ENCODE results near the gene RPUSD1. TPM values are rescaled to one million over a fixed set of nuclear protein-coding genes. Genes with fewer than 3 reads are reported as not detected.

The RPUSD1 gene
- total and polyA plus RNA-seq, 2 donors (not counting 1 experiment from before 2014, with no cell fraction given), result 34.7 to 46.1 TPM

DNA sequence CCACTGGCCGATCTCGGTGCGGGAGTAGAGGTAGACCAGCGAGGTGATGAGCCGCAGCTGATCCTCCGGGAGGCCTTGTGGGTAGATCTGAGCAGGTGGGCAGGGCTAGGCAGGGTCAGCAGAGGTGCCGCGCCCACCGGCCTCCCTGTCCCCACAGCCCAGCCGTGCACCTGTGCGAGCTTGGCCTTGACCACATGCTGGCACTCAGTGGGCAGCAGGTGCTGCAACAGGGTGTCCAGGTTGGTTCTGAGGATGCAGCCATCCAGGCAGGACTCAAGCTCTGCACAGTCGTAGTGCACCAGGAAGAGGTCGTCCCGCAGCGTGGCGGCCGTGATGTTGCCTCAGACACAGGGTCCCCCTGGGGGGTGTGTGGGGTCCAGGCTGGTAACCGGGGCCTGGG, 15.2 kb downstream of the RPUSD1 start:
- H3K27me3 Mint-ChIP-seq, result peaks cover 4% of the 10 kb centered on the region
- WGBS (ENCODE audit: insufficient coverage), result 92% methylated on average over 18 of the region's 18 CpGs
- Histone ChIP-seq H3K4me1 (ENCODE audit: control insufficient read depth in 2 of 2, insufficient read depth in 2 of 2, low read length in 2 of 2) (peaks cover 0 to 3% of the 10 kb centered on the region in 2 donors), H3K79me2 (ENCODE audit: control insufficient read depth, insufficient read depth, low read length) (no peaks in the 10 kb centered on the region), H3K4me3 (ENCODE audit: control extremely low read depth in 1 of 5, extremely low read depth in 1 of 5, insufficient read depth in 1 of 5, low read depth in 2 of 5, low read length in 4 of 5) (no peak overlapping the region), H4K20me1 (ENCODE audit: control insufficient read depth, insufficient read depth, low read length, poor library complexity, severe bottlenecking) (no peaks in the 10 kb centered on the region), H3K4me2 (replicated peaks; ENCODE audit: low read depth, low read length, poor library complexity, severe bottlenecking) (no peak overlapping the region), H3K9me3 (ENCODE audit: control extremely low read depth in 1 of 3, control insufficient read depth in 2 of 3, insufficient read depth in 1 of 3, low read length in 2 of 3) (no peaks in the 10 kb centered on the region), H2AFZ (ENCODE audit: insufficient read depth, low read depth, low read length, poor library complexity, severe bottlenecking) (no peak overlapping the region), H3K27ac (ENCODE audit: low read length in 2 of 2) (no peak overlapping the region), H3K36me3 (replicated peaks in 1 of 2; ENCODE audit: control extremely low read depth in 1 of 2, control insufficient read depth in 1 of 2, extremely low read depth in 1 of 2, insufficient read depth in 2 of 2, low read length in 1 of 2) (no peaks in the 10 kb centered on the region), H3K9ac (ENCODE audit: low read length) (no peak overlapping the region), H3K27me3 (replicated peaks in 1 of 4; ENCODE audit: control extremely low read depth in 1 of 4, control insufficient read depth in 3 of 4, insufficient read depth in 4 of 4, low read length in 3 of 4) (peaks cover 0 to 15% (median under 1%) of the 10 kb centered on the region in 4 experiments)
- intact Hi-C loops (cut with micrococcal nuclease), result no loop called here
- ChIA-PET POLR2A (no interaction called here), CTCF (no interaction called here)
- TF ChIP-seq EZH2 (IDR thresholded peaks at IDR 0.05; ENCODE audit: borderline replicate concordance, insufficient read depth, low read depth, low read length, poor library complexity, severe bottlenecking), result no peak
- TF ChIP-seq, protein P1, sequence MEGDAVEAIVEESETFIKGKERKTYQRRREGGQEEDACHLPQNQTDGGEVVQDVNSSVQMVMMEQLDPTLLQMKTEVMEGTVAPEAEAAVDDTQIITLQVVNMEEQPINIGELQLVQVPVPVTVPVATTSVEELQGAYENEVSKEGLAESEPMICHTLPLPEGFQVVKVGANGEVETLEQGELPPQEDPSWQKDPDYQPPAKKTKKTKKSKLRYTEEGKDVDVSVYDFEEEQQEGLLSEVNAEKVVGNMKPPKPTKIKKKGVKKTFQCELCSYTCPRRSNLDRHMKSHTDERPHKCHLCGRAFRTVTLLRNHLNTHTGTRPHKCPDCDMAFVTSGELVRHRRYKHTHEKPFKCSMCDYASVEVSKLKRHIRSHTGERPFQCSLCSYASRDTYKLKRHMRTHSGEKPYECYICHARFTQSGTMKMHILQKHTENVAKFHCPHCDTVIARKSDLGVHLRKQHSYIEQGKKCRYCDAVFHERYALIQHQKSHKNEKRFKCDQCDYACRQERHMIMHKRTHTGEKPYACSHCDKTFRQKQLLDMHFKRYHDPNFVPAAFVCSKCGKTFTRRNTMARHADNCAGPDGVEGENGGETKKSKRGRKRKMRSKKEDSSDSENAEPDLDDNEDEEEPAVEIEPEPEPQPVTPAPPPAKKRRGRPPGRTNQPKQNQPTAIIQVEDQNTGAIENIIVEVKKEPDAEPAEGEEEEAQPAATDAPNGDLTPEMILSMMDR (IDR thresholded peaks at IDR 0.05), result no peak
- no peak overlapping the region for H3K27ac Mint-ChIP-seq
- DNase-seq, result no peak
- no peaks in the 10 kb centered on the region for H3K4me1 Mint-ChIP-seq
- no peak for ATAC-seq (ENCODE audit: low read depth)
- no peak overlapping the region for H3K4me3 Mint-ChIP-seq
- H3K9me3 Mint-ChIP-seq (ENCODE audit: insufficient read depth), result no peaks in the 10 kb centered on the region

DNA sequence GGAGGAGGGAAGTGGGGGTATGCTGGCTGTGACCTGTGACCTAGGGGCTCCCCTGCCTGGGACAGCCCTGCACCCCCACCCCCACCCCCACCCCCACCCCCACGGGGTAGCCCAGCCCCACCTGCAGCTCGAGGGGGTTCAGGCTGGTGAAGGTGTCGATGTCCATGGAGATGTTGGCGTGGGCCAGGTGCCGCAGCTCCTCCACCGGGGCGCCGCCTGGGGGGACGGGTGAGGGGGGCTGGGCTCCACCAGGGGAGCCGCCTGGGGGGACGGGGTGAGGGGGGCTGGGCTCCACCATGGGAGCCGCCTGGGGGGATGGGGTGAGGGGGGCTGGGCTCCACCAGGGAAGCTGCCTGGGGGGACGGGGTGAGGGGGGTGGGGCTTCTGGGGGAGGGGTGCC, 17.8 kb downstream of the RPUSD1 start:
- Mint-ChIP-seq H3K4me3 (no peak overlapping the region), H3K9me3 (ENCODE audit: insufficient read depth) (no peaks in the 10 kb centered on the region), H3K27me3 (no peaks in the 10 kb centered on the region), H3K27ac (no peak overlapping the region), H3K4me1 (no peaks in the 10 kb centered on the region)
- Histone ChIP-seq H3K9me3 (ENCODE audit: control extremely low read depth in 1 of 3, control insufficient read depth in 2 of 3, insufficient read depth in 1 of 3, low read length in 2 of 3) (no peaks in the 10 kb centered on the region), H3K27ac (ENCODE audit: low read length in 2 of 2) (no peak overlapping the region), H3K4me2 (replicated peaks; ENCODE audit: low read depth, low read length, poor library complexity, severe bottlenecking) (no peak overlapping the region), H3K79me2 (ENCODE audit: control insufficient read depth, insufficient read depth, low read length) (no peaks in the 10 kb centered on the region), H3K27me3 (replicated peaks in 1 of 4; ENCODE audit: control extremely low read depth in 1 of 4, control insufficient read depth in 3 of 4, insufficient read depth in 4 of 4, low read length in 3 of 4) (peaks cover 0 to 10% (median 0%) of the 10 kb centered on the region in 4 experiments), H3K9ac (ENCODE audit: low read length) (no peak overlapping the region), H2AFZ (ENCODE audit: insufficient read depth, low read depth, low read length, poor library complexity, severe bottlenecking) (no peak overlapping the region), H4K20me1 (ENCODE audit: control insufficient read depth, insufficient read depth, low read length, poor library complexity, severe bottlenecking) (no peaks in the 10 kb centered on the region), H3K4me1 (ENCODE audit: control insufficient read depth in 2 of 2, insufficient read depth in 2 of 2, low read length in 2 of 2) (peaks cover 0 to 3% of the 10 kb centered on the region in 2 donors), H3K4me3 (ENCODE audit: control extremely low read depth in 1 of 5, extremely low read depth in 1 of 5, insufficient read depth in 1 of 5, low read depth in 2 of 5, low read length in 4 of 5) (no peak overlapping the region), H3K36me3 (replicated peaks in 1 of 2; ENCODE audit: control extremely low read depth in 1 of 2, control insufficient read depth in 1 of 2, extremely low read depth in 1 of 2, insufficient read depth in 2 of 2, low read length in 1 of 2) (no peaks in the 10 kb centered on the region)
- ATAC-seq (ENCODE audit: low read depth) (no peak), DNase-seq (no peak)
- WGBS (ENCODE audit: insufficient coverage), result 85% methylated on average over 4 of the region's 13 CpGs
- no peak for TF ChIP-seq EZH2 (IDR thresholded peaks at IDR 0.05; ENCODE audit: borderline replicate concordance, insufficient read depth, low read depth, low read length, poor library complexity, severe bottlenecking)
- TF ChIP-seq, protein P1 (IDR thresholded peaks at IDR 0.05), result no peak
- POLR2A ChIA-PET, result no interaction called here
- CTCF ChIA-PET, result no interaction called here
- intact Hi-C loops (cut with micrococcal nuclease), result no loop called here
